Measurements from ENCODE around the gene PLAGL1. TPM values are rescaled to one million over a fixed set of nuclear protein-coding genes. Genes with fewer than 3 reads are reported as not detected.

The PLAGL1 gene
- total RNA-seq, 2 donors from 2014 or later: 27.3 to 33.2 TPM

DNA sequence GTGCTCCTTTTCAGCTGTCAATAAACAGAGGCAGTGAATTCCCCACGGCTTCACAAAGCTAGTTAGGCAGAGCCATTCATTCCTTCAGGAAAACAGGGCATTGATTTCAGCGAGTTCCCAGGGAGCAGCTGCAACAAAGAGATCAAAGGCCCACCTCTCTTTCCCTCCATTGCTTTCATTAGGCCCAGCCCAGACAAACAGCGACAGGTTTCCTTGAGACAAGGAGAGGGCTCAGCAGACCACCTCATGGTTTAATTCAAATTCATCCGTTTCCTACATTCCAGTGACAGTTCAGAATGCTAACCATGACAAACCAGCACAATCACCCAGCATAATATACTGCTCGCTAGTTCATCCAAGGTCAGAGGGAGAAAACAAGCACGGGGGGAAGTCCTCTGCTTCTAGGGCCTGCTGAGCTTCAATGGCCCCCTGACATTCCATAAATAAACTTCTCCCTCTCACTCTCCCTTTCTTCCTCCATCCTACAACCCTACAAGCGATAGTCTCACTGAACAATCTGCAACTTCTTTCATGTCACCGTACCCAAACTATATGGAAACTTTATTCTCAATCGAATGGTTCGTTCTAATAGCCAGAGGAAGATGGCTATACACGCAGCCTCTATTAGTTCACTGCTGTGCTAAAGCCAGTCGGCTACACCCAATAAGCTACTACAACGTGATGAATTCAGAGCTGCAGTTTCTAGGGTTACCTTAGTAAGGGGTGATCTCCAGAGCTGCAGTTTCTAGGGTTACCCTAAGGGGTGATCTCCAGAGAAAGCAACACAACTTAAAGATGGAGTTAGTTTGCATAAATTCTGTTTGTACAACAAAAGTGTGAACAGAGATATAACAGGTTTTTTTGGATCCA lies 34.7 kb downstream of the PLAGL1 start:
- intact Hi-C loops (cut with DNase I): no loop called here
- DNase-seq (ENCODE audit: low spot score): no peak

DNA sequence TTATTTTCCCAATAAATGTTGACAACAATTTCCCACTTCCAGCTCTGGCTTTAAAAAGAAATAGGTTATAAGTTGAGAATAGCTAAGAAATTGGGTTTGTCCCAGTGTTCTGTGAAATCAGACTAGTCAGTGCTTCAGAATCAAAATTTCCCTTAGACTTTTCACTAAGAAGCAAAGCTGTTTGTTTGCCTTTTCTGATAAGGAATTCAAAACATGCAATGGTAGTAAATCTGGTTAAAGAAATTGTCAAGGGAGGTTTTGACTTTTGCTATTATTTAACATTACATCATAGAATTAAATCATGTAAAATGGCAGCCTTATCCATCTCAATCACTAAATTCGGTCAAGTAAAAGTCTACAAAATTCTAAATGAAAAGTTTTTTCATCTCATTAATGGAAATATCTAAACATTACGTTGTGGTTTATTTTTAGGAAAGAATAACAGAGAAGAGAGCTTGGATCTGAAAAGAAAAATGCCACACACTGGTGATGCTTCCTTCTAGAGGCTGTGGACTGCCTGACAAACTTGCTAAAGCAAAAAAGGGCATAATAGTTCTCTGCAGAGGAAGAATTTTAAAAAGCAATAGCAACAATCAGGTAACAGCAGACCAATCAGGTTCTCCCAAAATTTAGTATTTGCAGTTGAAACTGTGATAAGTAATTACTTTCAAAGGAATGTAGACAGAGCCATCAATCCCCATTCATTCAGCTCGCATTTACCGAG lies 36.4 kb downstream of the PLAGL1 start:
- intact Hi-C loops (cut with DNase I): no loop called here

DNA sequence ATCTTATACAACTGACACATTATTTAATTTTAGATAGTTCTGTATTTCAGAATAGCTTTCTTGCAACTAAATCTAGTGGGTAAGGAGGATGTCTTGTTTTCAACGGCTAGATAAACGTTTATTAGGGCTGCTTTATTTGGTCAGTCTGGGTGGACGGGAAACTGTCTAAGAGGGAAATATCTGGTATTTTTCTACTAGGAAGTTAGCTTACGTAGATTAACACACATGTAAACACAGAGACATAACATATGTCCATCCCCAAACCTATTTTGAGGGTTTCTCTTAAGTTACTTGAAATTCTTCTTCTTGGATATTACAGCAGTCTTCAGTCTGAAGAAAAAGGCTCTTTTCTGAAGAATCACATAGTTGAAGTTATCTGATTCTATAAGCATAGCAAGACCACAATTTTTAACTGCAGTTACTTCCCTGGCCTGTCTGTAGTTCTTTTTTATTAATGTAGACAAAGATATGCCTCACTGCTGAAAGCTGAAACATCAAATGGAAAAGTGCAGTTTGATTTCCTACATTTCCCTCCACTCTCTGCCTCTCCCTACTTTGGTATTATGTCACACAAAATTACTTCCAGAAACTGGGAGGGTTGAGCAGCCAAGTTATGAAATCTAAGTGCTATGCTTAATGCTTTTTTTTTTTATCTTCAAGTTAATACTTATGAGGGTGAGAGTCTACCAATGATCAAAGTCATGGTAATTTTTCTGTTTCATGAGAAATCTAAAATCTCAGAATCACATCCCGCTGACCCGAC lies 37.4 kb downstream of the PLAGL1 start:
- intact Hi-C loops (cut with DNase I): no loop called here
- no peak for DNase-seq (ENCODE audit: low spot score)

More for the DNA sequence above, 36.4 kb downstream of the PLAGL1 start:
- no peak for DNase-seq (ENCODE audit: low spot score)

DNA sequence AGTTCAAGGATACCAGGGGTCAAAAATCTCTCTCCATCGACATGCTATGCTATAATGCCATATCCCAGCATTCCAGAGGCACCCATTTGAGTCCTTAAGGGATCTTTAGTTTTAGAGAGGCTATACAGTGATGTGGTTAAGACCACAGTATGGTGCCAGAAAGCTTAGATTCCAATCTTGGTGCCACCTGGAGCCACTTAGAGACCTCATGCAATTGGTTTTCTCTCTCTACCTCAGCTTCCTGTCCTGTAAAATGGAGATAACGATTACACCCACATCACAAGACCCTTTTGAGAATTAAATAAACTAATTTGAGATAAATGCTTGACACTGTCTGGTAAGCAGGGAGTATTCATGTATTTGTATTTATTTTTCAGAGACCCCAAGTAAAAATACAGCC lies 39.0 kb downstream of the PLAGL1 start:
- DNase-seq (ENCODE audit: low spot score): no peak

DNA sequence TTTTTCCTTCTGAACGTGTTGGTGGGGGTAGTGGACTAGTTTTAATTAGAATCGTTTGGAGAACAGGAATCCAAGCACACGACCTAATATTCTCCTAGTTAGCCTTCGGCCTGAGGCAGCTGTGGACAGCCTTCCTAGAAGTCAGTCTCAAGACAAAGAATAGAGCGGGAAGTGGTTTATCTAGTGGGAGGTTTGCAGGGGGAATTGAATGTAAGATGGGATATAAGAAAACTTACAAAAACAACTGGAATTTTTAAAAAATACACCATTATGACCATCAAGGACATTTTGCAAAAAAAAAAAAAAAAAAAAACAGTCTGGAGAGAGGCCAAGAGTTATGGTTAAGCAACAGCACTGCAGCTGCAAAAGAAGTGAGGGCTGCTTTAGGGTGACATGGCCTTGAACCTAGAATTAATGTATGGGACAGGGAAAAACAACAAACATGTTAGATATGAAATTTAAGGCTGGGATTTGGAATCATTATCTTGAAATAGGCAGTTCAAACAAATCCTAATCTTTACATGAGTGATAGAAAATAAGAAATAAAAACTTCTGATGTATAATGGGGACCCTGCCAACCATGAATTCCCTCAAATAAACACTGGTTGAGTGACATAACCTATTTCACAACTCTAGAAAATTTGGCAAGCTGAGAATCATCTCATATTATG lies 40.2 kb downstream of the PLAGL1 start:
- DNase-seq (ENCODE audit: low spot score): no peak
- intact Hi-C loops (cut with DNase I): no loop called here

More for the DNA sequence above, 39.0 kb downstream of the PLAGL1 start:
- intact Hi-C loops (cut with DNase I): no loop called here

DNA sequence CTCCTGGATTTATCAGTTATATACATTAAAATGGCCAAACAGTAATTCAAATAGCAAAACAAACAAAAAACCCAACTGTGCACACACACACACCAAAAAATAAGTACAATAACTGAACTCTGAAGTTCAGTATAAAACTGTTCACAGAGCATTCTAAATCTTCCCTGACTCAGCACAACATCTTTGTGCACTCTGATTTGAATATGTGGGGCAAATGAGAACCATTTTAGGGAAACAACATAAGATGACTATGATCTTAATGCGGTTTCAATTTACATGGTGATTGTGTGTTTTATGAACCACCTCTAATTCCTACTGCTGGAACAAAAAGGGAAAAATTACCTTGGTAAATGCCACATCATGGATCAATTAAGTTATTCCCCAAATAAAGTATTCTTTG lies 41.7 kb downstream of the PLAGL1 start:
- intact Hi-C loops (cut with DNase I): no loop called here
- DNase-seq (ENCODE audit: low spot score): no peak

DNA sequence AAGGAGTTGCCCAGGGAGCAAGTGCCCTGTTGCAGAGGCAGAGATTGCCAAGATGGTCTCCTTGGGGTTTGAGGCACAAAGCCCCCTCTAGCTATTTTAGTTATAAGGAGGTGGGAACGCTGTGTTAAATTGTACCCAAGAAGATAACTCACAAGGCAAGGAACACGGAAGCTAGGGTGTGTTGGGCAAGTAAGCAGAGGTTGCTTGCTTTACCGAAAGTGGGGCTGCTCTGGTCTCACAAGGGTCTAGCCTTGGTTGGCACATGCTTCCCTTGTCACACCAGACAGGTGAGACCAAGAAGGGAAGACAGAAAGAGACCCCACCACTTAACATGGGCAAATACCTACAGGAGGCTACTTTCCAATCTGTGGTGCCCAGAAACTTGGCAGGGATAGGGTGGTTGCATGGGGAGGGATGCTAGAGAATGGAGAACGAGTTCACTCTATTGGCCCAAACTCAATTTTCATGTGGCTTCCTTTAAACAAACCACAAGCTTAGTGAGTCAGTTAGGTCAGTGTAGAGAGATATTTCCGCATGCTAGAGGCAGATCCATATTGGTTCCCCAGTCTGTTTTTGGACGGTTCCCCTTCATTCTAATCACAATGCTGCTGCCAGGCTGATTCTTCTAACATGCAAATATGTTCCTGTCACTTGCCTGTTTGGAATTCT lies 42.4 kb downstream of the PLAGL1 start:
- DNase-seq (ENCODE audit: low spot score): no peak
- intact Hi-C loops (cut with DNase I): no loop called here

DNA sequence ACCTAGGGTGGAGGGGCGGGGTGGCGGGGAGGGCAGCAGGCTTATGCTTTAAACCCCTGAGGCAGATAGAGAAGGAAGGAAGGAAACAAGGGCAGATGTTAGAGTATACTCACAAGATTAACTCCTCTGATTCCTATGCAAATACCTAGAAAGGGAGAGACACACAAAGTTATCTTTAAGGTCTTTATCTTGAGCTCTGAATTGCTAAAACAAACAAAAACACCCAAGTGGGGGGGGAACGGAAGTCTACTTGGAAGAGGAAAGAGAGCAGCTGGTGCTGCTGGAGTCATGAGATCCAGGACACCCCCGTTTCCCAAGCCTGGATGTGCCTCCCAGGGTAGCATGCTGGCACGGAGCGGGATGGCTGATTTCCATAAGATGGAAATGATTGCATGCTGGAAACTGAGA lies 43.4 kb downstream of the PLAGL1 start:
- no peak for DNase-seq (ENCODE audit: low spot score)

DNA sequence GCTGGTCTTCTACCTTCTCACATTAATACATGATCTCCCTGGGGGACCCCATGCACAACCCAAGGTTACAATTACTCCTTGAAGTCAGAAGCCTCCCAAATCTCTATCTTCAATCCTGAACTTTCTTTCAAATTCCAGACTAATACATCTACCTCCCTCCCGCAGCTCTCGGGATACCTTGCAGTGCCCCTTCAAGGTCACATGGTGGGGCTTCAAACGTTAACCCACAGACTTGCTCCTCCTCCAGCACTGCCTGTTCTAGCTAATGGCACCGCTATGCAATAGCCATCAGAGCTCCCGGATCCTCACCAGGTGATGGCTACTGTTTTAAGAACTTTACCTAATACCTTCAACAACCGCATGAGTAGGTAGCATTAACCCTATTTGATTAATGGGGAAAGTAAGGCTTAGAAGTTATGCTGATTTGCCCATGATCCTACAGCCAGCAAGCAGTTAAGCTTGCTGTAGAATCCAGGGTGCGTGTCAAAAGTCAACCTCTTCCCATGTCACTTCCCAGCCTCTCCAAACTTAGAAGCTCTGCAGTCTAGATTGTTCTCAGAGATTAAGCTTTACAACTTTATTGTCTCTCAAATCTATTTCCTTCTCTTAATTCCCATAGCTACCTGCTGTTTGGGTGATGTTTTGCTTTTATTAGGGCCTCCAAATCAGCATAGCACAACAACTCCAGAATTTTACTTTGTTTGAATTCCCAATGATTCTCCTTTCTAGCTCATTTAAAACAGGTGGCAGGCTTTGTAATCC lies 44.7 kb downstream of the PLAGL1 start:
- no peak for DNase-seq (ENCODE audit: low spot score)
- intact Hi-C loops (cut with DNase I): no loop called here

More for the DNA sequence above, 43.4 kb downstream of the PLAGL1 start:
- intact Hi-C loops (cut with DNase I): no loop called here

DNA sequence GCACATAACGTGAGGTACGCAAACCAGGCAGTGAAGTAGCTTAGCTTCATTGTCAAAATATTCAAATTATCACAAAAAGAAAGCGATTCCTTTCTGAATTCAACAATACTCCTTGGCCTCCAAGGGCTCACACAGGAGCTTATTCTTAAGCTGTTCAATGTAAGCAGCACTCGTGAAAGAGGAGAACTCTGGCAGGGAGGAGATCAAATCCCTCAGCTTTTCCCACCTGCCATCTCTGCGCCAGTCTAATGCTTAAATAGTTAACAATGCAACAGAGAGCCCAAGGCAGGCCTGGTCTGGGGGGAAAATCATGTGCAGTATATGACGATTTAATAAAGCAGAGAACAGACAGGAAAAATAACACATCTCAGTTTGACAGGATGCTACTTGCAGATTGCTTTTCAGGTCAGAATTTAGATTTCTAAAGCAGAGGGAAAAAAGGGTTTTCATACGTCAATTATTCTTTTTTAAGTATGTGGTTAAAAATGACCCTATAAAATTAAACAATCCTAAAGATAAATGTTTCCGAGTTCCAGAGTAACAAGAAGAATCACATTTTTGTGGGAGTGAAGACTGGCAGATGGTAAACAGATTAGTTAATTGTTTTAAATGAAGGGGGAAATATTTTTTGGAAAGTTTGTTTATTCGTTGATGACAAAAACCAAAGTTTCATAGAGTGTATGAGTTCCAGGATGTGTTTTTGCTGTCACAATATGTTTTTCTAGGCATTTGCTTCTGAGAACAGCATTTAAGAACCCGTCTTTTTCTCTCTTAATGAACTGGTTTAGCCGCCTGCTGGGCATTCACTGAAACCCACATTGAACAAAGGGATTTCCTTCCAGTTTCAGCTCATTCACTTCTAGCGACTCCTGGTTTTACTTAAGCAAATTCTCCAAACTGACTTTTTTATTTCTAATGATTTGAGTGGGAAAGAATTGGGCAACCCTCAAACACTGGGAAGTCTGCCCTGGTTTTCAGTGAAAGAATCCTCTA lies 45.9 kb downstream of the PLAGL1 start:
- intact Hi-C loops (cut with DNase I): no loop called here
- no peak for DNase-seq (ENCODE audit: low spot score)

DNA sequence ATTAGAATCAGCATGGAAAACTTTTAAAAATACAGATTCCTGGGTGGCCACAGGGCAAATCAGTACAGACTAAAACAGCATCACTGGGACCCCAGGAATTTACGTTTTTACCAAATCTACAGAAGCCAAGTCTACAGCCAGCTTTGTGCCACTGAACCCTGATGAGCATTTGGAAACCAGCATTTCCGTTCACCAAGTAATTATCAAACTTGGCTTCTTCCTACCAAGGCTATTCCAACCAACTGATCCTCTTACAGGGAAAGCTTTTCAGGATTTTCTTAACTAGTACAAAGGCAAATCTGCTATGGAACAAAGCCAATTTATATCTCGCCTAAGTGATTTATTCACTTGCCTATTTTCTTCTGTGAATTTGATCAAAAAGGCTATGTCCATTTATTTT lies 47.0 kb downstream of the PLAGL1 start:
- intact Hi-C loops (cut with DNase I): no loop called here
- DNase-seq (ENCODE audit: low spot score): no peak

DNA sequence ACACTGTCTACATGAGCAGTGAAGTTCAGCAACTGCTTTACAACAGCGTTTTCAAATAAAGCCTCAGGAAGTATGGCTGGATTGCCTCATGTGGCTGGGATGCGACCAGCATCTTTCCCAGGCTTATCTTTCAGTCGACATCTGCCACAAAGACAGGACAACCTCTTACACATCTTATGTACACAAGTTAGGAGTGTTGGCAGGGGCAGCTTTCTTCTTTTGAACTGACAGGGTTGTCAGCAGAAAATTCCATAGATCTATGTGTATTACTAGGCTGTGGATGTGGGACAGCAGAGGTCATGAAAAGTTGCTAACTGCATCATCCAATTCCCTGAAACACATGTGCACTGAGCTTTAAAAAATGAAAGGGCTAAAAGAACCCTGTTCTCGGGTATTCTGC lies 48.1 kb downstream of the PLAGL1 start:
- DNase-seq (ENCODE audit: low spot score): no peak
- intact Hi-C loops (cut with DNase I): no loop called here

DNA sequence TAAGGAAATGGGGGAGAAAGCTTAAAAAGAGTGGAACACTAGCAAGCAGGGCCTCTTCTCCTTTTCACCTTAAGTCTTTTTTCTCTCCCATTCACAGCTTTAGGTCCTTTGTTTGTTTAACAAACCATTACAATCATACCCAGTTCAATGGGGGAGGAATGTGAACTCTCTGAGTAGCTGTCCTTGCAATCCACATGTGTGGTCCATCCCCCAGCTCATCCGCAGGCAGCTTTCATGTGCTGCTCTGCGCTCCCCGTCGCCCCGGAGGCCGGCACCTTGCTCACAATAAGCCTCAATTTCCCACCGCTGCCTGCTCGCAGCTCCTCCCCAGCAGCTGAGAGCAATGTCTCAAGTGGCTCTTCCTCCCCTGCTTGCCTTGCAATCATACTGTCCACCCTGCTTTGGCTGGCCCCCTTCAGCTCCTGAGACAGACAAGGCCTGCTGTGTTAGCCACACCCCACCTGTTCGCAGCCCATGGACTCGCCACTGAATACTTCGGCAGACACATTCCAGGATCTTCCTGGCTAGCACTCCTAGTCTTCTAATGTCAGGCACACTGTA lies 49.1 kb downstream of the PLAGL1 start:
- DNase-seq (ENCODE audit: low spot score): no peak
- intact Hi-C loops (cut with DNase I): no loop called here

DNA sequence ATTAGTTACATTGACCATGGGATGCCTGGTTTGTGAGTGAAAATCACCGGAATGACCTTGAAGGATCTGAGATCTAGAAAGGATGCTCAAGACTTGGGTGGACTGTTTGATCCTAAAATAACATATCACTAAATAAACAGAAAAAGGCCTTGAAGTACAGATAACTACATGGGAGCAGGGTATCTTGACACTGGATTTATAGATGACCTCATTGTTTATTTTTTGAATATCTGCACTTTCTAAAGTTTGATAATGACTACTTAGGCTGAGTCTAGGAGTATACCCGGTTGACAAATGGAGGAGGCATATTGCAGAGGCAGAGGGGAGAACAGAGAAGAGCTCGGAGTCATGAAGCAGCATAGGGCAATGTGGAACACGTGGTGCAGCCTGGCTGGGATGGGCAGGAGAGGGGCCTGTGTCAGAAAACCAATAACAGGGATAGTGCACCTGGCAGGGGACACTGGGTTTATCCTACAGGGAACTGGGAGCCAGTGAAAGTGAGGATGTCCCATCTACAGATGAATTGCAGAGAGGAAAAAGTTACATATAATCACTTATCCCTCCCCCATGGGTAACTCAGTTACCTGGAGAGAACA lies 50.3 kb downstream of the PLAGL1 start:
- no peak for DNase-seq (ENCODE audit: low spot score)
- intact Hi-C loops (cut with DNase I): no loop called here

DNA sequence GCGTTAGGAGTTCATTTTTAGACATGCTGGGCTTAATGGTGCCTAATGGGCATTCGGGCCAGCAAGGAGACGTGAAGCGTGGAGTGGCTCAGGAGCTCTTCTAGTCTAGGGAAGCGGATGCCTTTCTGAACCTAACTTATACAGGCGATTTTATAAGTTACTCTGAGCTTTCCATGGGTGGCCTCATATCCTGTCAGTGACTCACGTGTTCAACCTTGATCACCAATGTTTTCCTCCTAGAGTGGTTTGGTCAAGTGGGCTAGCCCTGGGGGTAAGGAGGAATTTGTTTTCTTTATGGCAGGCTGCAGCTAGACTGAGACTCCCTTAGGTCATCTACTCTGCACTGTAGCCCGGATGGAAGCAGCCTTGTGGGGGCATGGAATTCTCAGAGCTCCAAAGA lies 52.1 kb downstream of the PLAGL1 start:
- DNase-seq (ENCODE audit: low spot score): no peak
- intact Hi-C loops (cut with DNase I): no loop called here

DNA sequence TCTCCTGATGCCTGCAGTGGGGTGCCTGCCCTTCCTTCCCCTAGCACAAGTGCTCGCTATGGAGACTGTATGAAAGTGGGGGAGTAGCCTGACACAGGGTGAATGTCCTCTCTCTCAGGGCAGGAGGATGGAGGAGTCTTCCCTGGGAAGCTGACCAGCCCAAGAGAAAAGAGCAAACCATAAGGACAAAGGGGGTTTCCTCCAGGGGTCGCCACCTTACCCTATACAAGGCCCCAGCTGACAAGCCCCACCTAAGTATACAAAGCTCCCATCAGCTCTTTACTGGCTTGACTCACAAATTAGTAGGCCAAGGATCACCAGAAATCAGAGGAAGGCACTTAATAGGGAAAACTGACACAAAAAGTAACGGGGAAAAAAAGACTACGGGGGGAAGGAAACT lies 54.1 kb downstream of the PLAGL1 start:
- intact Hi-C loops (cut with DNase I): no loop called here
- no peak for DNase-seq (ENCODE audit: low spot score)

All from posterior vena cava (tissue), 2 donors.